ENCODE measurements around the gene UROD. TPM values are rescaled to one million over a fixed set of nuclear protein-coding genes. Genes with fewer than 3 reads are reported as not detected.
"Not testable (repeated sequence)": the region's sequence is repeated elsewhere in the genome, so short reads cannot be mapped to it uniquely, and the experiment has no call there.

UROD gene
- total RNA-seq, 4 donors from 2014 or later, result 45.4 to 65.9 (median 57.2) TPM

GRCh38 chr1:44976252-44976651 is 35.8 kb upstream of the UROD start:
- peaks cover 68% of the 10 kb centered on the region for H3K36me3 ChIP-seq
- H3K9me3 ChIP-seq, result no peaks in the 10 kb centered on the region
- no peak for TF ChIP-seq CTCF (IDR thresholded peaks at IDR 0.05)
- no peak for TF ChIP-seq POLR2AphosphoS5 (IDR thresholded peaks at IDR 0.05)
- TF ChIP-seq POLR2A (IDR thresholded peaks at IDR 0.05), result no peak
- TF ChIP-seq EP300 (IDR thresholded peaks at IDR 0.05), result no peak
- no peaks in the 10 kb centered on the region for H3K27me3 ChIP-seq
- H3K4me3 ChIP-seq, result no peak overlapping the region
- WGBS, result 100% methylated on average over 2 of the region's 2 CpGs
- no peak for DNase-seq (ENCODE audit: low spot score in 2 of 2)
- no peak overlapping the region for H3K27ac ChIP-seq
- no peaks in the 10 kb centered on the region for H3K4me1 ChIP-seq

DNA sequence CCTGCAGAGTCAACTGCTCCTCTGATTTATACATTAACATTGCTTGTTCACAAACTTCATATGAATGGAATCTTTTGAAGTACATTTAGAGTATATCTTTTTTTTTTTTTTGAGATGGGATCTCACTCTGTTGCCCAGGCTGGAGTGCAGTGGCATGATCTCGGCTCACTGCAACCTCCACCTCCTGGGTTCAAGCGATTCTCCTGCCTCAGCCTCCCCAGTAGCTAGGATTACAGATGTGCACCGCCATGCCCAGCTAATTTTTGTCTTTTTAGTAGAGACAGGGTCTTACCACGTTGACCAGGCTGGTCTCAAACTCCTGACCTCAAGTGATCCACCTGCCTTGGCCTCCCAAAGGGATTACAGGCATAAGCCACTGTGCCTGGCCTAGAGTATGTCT is 34.7 kb upstream of the UROD start:
- not testable (repeated sequence) for H3K27me3 ChIP-seq; H3K27ac ChIP-seq; H3K4me3 ChIP-seq; H3K4me1 ChIP-seq; H3K9me3 ChIP-seq; DNase-seq (ENCODE audit: low spot score in 2 of 2)
- peaks cover 68% of the 10 kb centered on the region for H3K36me3 ChIP-seq
- WGBS, result 95% methylated on average over 4 of the region's 4 CpGs

DNA sequence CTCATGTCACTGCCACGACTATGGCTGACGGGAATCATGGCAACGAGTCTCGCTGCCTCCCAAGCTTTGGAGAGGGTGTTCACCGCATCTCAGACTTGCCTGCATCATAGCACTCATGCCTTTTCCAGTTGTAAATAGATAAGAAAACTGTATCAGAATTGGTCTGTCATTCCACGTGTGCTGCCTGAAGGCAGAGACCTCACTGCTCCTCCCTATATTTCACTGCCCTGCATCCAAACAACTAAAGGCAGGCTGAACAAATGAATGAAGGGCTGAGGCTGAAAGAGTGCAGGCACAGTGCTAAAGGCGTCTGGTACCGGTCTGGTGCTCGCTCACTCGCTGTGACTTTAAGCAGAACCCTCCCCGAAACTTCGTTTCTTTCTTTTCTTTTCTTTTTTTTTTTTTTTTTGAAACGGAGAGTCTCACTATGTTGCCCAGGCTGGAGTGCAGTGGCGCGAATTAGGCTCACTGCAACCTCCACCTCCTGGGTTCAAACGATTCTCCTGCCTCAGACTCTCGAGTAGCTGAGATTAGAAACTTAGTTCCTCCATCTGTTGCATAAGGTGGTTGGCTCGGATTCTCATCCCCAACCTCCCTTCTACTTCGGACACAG is 26.2 kb upstream of the UROD start:
- H3K36me3 ChIP-seq, result peaks cover under 1% of the 10 kb centered on the region
- TF ChIP-seq POLR2A (IDR thresholded peaks at IDR 0.05) (no peak), CTCF (IDR thresholded peaks at IDR 0.05) (no peak), POLR2AphosphoS5 (IDR thresholded peaks at IDR 0.05) (no peak), EP300 (IDR thresholded peaks at IDR 0.05) (no peak)
- WGBS, result 8% methylated on average over 19 of the region's 19 CpGs
- no peaks in the 10 kb centered on the region for H3K9me3 ChIP-seq
- no peaks in the 10 kb centered on the region for H3K27me3 ChIP-seq
- peaks cover 16% of the 10 kb centered on the region for H3K4me1 ChIP-seq
- no peak for DNase-seq (ENCODE audit: low spot score in 2 of 2)
- H3K27ac ChIP-seq, result peak overlapping the region; percentile 74
- H3K4me3 ChIP-seq, result peak overlapping the region; percentile 72

DNA sequence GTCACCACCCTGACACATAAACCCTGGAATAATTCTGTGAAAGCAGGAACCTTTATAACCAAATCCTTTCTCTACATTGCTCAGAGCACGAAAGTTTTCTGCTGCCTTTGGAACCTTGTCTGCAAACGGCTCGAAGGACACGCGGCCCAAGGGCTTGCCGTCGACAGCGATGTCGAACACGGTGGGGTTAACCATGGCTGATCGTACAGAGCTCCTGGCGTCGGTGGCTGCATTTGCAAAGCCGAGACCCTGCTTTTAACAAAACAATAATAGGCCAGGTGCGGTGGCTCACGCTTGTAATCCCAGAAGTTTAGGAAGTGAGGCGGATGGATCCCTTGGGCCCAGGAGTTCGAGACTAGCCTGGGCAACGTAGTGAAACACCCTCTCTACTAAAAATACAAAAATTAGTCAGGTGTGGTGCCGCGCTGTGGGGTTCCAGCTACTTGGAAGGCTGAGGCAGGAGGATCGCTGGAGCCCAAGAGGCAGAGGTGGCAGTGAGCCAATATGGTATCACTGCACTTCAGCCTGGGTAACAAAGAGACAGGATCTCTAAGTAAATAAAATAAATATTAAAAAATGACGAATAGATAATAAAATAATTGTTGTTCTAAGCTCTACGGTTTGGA is 23.4 kb upstream of the UROD start:
- Histone ChIP-seq H3K9me3 (no peaks in the 10 kb centered on the region), H3K27ac (no peak overlapping the region), H3K4me3 (no peak overlapping the region), H3K4me1 (peaks cover 16% of the 10 kb centered on the region), H3K36me3 (no peaks in the 10 kb centered on the region), H3K27me3 (no peaks in the 10 kb centered on the region)
- DNase-seq (ENCODE audit: low spot score in 2 of 2), result no peak
- WGBS, result 93% methylated on average over 24 of the region's 24 CpGs
- no peak for TF ChIP-seq POLR2AphosphoS5 (IDR thresholded peaks at IDR 0.05)
- TF ChIP-seq POLR2A (IDR thresholded peaks at IDR 0.05), result no peak
- no peak for TF ChIP-seq CTCF (IDR thresholded peaks at IDR 0.05)
- TF ChIP-seq EP300 (IDR thresholded peaks at IDR 0.05), result no peak

- Histone ChIP-seq H3K27me3 (no peaks in the 10 kb centered on the region), H3K9me3 (no peaks in the 10 kb centered on the region), H3K4me3 (no peak overlapping the region), H3K4me1 (no peaks in the 10 kb centered on the region), H3K36me3 (no peaks in the 10 kb centered on the region), H3K27ac (no peak overlapping the region)
- no peak for DNase-seq (ENCODE audit: low spot score in 2 of 2)
- WGBS, result 77% methylated on average over 7 of the region's 7 CpGs
- no peak for TF ChIP-seq POLR2A (IDR thresholded peaks at IDR 0.05)
- TF ChIP-seq EP300 (IDR thresholded peaks at IDR 0.05), result no peak
- TF ChIP-seq POLR2AphosphoS5 (IDR thresholded peaks at IDR 0.05), result no peak
- TF ChIP-seq CTCF (IDR thresholded peaks at IDR 0.05), result no peak
These were observed 17.6 kb upstream of the UROD start for GRCh38 chr1:44994309-44994898.
